ENCODE measurements around the gene RIT2. TPM values are rescaled to one million over a fixed set of nuclear protein-coding genes. Genes with fewer than 3 reads are reported as not detected.

RIT2 gene
- total RNA-seq, 1 donor, result not detected

DNA sequence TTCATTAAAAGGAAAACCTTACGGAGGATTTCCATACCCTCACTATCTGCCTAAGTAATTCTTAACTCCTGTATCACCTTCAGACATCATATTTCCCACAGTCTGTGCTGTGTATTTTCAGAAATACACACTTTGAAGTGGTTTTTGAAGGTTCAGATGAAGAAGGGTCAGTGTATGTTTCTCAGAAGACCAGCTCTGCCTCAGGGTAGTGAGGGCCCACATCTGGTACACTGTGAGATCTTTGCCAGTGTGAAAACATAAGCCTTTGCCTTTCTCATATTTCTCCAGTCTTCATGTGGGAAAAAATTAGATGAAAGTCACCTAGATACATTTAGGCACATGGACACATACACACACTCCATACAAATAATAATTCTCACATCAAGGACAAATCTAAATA, 408.4 kb downstream of the RIT2 start:
- DNase-seq (ENCODE audit: low read depth in 2 of 3, low spot score in 2 of 3), result no peak

DNA sequence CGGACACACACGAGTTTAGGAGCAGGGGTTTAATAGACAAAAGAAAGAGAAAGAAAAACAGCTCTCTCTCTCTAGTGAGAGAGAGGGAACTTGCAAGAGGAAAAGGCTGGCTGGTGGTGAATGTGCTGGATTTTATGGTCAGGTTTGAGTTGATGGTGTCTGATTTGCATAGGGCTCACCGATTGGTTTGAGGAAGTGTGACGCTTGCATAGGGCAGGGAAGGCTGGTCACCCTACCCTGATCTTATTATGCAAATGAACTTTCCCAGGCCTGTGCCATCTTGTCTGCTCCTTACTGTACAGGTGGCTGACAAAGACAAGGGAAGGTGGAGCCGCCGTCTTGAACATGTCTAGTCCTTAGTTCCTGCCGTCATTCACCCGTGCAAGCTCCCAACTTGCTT, 408.9 kb downstream of the RIT2 start:
- DNase-seq (ENCODE audit: low read depth in 2 of 3, low spot score in 2 of 3), result no peak

DNA sequence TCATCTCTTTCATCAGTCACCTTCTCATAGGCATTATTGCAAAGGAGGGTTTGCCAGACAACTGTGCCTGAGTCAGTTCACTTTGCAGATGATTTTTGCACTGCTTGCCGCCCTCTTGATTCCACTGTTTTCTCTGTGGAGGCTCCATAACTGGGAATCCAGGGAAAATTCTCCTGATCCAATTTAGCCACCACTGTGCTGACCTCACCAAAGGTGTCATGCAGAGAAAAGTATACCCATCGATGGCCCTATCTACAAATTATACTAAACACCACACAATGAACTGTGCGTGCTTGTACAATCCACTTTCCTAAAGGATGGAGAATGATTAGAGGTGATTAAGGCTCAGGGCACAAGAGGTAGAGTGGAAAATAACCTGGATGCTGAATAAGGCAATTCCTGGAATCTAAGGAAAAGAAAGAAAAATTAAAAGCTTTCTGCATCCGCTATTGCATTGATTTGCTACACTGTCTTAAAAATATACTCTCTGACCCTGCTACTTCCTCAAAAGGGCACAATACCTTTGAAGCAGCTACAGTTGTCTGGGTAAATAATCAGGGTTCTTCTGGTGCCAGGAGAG, 409.4 kb downstream of the RIT2 start:
- no peak for DNase-seq (ENCODE audit: low read depth in 2 of 3, low spot score in 2 of 3)

Other genes starting within 250 kb of the RIT2 start
- gene SYT4, start 161.8 kb upstream of the RIT2 start, total RNA-seq, result under 0.01 TPM